OCI-LY3 (cell line): Measurements from ENCODE around the gene SLC15A1.
"Not testable (repeated sequence)": the region's sequence is repeated elsewhere in the genome, so short reads cannot be mapped to it uniquely, and the experiment has no call there.

Experiments
- EZH2phosphoT487 ChIP-seq: fragments of 200-600 bp; shearing (Covaris generic); IDR thresholded peaks from 2 replicates; pipeline ENCODE4 v1.6.1; 2018; ENCODE audit warnings: antibody characterized with exemption, mixed run types, low read depth
- TF ChIP-seq, protein P1 (sequence below): fragments of 200-600, 300-600 bp; sonication (generic); IDR thresholded peaks from 2 replicates; pipeline ENCODE4 v1.5.1; 2014; ENCODE audit warnings: antibody characterized with exemption, low read length, low read depth

DNA sequence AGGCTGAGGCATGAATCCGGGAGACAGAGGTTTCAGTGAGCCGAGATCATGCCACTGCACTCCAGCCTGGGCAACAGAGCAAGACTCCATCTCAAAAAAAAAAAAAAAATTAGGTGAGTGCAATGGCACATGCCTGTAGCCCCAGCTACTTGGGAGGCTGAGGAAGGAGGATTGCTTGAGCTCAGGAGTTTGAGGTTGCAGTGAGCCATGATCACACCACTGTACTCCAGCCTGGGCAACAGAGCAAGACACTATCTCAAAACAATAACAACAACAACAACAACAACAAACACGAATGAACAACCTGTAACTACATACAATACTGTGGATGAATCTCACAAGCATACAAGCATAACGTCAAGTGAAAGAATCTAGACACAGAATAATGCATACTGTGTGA, 112.7 kb downstream of the SLC15A1 start:
- TF ChIP-seq, protein P1, sequence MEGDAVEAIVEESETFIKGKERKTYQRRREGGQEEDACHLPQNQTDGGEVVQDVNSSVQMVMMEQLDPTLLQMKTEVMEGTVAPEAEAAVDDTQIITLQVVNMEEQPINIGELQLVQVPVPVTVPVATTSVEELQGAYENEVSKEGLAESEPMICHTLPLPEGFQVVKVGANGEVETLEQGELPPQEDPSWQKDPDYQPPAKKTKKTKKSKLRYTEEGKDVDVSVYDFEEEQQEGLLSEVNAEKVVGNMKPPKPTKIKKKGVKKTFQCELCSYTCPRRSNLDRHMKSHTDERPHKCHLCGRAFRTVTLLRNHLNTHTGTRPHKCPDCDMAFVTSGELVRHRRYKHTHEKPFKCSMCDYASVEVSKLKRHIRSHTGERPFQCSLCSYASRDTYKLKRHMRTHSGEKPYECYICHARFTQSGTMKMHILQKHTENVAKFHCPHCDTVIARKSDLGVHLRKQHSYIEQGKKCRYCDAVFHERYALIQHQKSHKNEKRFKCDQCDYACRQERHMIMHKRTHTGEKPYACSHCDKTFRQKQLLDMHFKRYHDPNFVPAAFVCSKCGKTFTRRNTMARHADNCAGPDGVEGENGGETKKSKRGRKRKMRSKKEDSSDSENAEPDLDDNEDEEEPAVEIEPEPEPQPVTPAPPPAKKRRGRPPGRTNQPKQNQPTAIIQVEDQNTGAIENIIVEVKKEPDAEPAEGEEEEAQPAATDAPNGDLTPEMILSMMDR: not testable (repeated sequence)
- TF ChIP-seq EZH2phosphoT487: not testable (repeated sequence)
